HepG2 (cell line): ENCODE data around the gene TMA7B. TPM values are rescaled to one million over a fixed set of nuclear protein-coding genes. Genes with fewer than 3 reads are reported as not detected.

ENCODE experiments used
- ATAC-seq: fragments of 200-7000 bp; cut with Tn5 transposase; 3 replicates; pipeline ENCODE4 v1.9.1; 2020; ENCODE audit warnings: mild to moderate bottlenecking, moderate library complexity
- BruUV-seq: library from RNA; stranded (reverse); fragments of 400-500 nt; replicated peaks from 2 replicates; lab custom pipeline; 2021; lab: Mats Ljungman, UMichigan
- CTCF ChIA-PET: fragments of 300-600 bp; formaldehyde crosslinking; extraction: SDS; loops from one replicate; lab custom pipeline; 2021; ENCODE audit warnings: low total read pairs, inconsistent platforms, low intra/inter-chr PET ratio; lab: Yijun Ruan, JAX
- POLR2A ChIA-PET: fragments of 350-600 bp; sonication (Branson Sonifier 250); formaldehyde crosslinking; loops from one replicate; lab custom pipeline; 2020; ENCODE audit warnings: antibody characterized with exemption, inconsistent platforms; lab: Yijun Ruan, JAX
- DNase-seq: peaks from one replicate; pipeline ENCODE4 v3.0.0-alpha.2; 2015; ENCODE audit warnings: low spot score
- FAIRE-seq: peaks from 3 replicates; lab custom pipeline; 2011; peaks lifted over from hg19 to GRCh38; lab: Jason Lieb, UNC
- H2AFZ ChIP-seq: one replicate; pipeline ENCODE4 v1.6.1; 2011; ENCODE audit warnings: low read length, inconsistent platforms
- H3K27ac ChIP-seq: fragments of 300-600 bp; 3 replicates; pipeline ENCODE4 v1.8.0; 2011; ENCODE audit warnings: mixed run types, mild to moderate bottlenecking, mixed read lengths, low read length, inconsistent platforms; ENCODE audit not compliant: insufficient read depth; ENCODE audit errors: extremely low read length
- H3K27me3 ChIP-seq, 2 experiments: fragments of 200-600 bp in 1 of 2; 2 replicates in 1 of 2; 3 replicates in 1 of 2; pipeline versions ENCODE4 v1.6.0 to v1.8.0; 2011; ENCODE audit warnings: low read length in 2 of 2, mild to moderate bottlenecking in 2 of 2, moderate library complexity in 2 of 2, inconsistent platforms in 1 of 2; ENCODE audit not compliant: insufficient read depth in 2 of 2, control insufficient read depth in 1 of 2
- H3K36me3 ChIP-seq, 2 experiments: fragments of 200-600 bp in 1 of 2; replicated peaks in 1 of 2; 2 replicates in 1 of 2; 3 replicates in 1 of 2; pipeline versions ENCODE4 v1.5.1 to v1.8.0; 2011; ENCODE audit warnings: low read length in 2 of 2, inconsistent platforms in 1 of 2; ENCODE audit not compliant: insufficient read depth in 2 of 2, control insufficient read depth in 1 of 2
- H3K4me1 ChIP-seq: 2 replicates; pipeline ENCODE4 v1.5.1; 2012; ENCODE audit warnings: low read length, inconsistent platforms; ENCODE audit not compliant: insufficient read depth
- H3K4me2 ChIP-seq: 2 replicates; pipeline ENCODE4 v1.6.0; 2011; ENCODE audit warnings: low read depth, low read length, inconsistent platforms
- H3K4me3 ChIP-seq, 3 experiments: fragments of 200-600 bp in 1 of 3; sonication (generic), shearing (Covaris generic) in 1 of 3; replicated peaks in 1 of 3; 2 replicates each; pipeline ENCODE4 v1.5.1; 2011 to 2016; ENCODE audit warnings: low read length in 3 of 3, inconsistent platforms in 2 of 3, low read depth in 2 of 3, mild to moderate bottlenecking in 2 of 3, control low read depth in 1 of 3, mixed read lengths in 1 of 3; ENCODE audit not compliant: insufficient read depth in 1 of 3
- H3K79me2 ChIP-seq: one replicate; pipeline ENCODE4 v1.6.1; 2011; ENCODE audit warnings: low read length, inconsistent platforms; ENCODE audit not compliant: insufficient read depth
- H3K9ac ChIP-seq: 2 replicates; pipeline ENCODE4 v1.6.0; 2011; ENCODE audit warnings: mild to moderate bottlenecking, low read depth, low read length, inconsistent platforms; ENCODE audit not compliant: insufficient read depth
- H3K9me3 ChIP-seq: 2 replicates; pipeline ENCODE4 v1.5.1; 2012; ENCODE audit warnings: mild to moderate bottlenecking, low read length
- H4K20me1 ChIP-seq: 2 replicates; pipeline ENCODE4 v1.6.0; 2011; ENCODE audit warnings: inconsistent platforms, mild to moderate bottlenecking, low read length, moderate library complexity; ENCODE audit not compliant: insufficient read depth
- AKAP8 ChIP-seq: sonication (generic); formaldehyde crosslinking; IDR thresholded peaks from 2 replicates; pipeline ENCODE4 v1.5.1; 2020; ENCODE audit warnings: mild to moderate bottlenecking, missing genetic modification reagents
- FLYWCH1 ChIP-seq: sonication (generic); formaldehyde crosslinking; IDR thresholded peaks from 2 replicates; pipeline ENCODE4 v1.8.1; 2023; ENCODE audit warnings: mild to moderate bottlenecking, missing genetic modification reagents
- HMGXB4 ChIP-seq, 2 experiments: sonication (generic) in 1 of 2; formaldehyde crosslinking in 1 of 2; IDR thresholded peaks; 2 replicates each; pipeline versions ENCODE4 v1.4.0 to v1.6.1; 2018 to 2020; ENCODE audit warnings: missing genetic modification reagents in 2 of 2, borderline replicate concordance in 1 of 2, low read depth in 1 of 2, mild to moderate bottlenecking in 1 of 2, missing biosample characterization in 1 of 2
- HNF4G ChIP-seq, 2 experiments: sonication (generic) in 1 of 2; formaldehyde crosslinking in 1 of 2; IDR thresholded peaks; 2 replicates each; pipeline versions ENCODE4 v1.4.0 to v1.6.1; 2011 to 2020; ENCODE audit warnings: borderline replicate concordance in 2 of 2, low read depth in 2 of 2, mild to moderate bottlenecking in 2 of 2, low read length in 1 of 2, missing genetic modification reagents in 1 of 2, moderate library complexity in 1 of 2
- IRF2 ChIP-seq: IDR thresholded peaks from 2 replicates; pipeline ENCODE4 v1.6.1; 2018; ENCODE audit warnings: missing genetic modification reagents, missing compliant biosample characterization
- KDM2A ChIP-seq: sonication (generic); formaldehyde crosslinking; IDR thresholded peaks from 2 replicates; pipeline ENCODE4 v1.4.0; 2020; ENCODE audit warnings: low read depth, missing genetic modification reagents, borderline replicate concordance
- MXI1 ChIP-seq: IDR thresholded peaks from 3 replicates; pipeline ENCODE4 v1.6.1; 2012; ENCODE audit warnings: low read depth, low read length, inconsistent platforms, borderline replicate concordance
- NAIF1 ChIP-seq: sonication (generic); formaldehyde crosslinking; IDR thresholded peaks from 2 replicates; pipeline ENCODE4 v1.5.0; 2020; ENCODE audit warnings: mild to moderate bottlenecking, missing genetic modification reagents, borderline replicate concordance
- SALL1 ChIP-seq: sonication (generic); formaldehyde crosslinking; IDR thresholded peaks from 2 replicates; pipeline ENCODE4 v1.8.0; 2022; ENCODE audit warnings: mild to moderate bottlenecking, missing genetic modification reagents
- SSRP1 ChIP-seq: IDR thresholded peaks from 2 replicates; pipeline ENCODE4 v1.6.1; 2016; ENCODE audit warnings: control low read depth
- ZBTB44 ChIP-seq: sonication (generic); formaldehyde crosslinking; IDR thresholded peaks from 2 replicates; pipeline ENCODE4 v1.4.0; 2020; ENCODE audit warnings: missing genetic modification reagents
- ZNF639 ChIP-seq: conservative IDR thresholded peaks from 2 replicates; pipeline ENCODE4 v1.6.1; 2018; ENCODE audit warnings: missing genetic modification reagents
- ZNF709 ChIP-seq: sonication (generic); formaldehyde crosslinking; IDR thresholded peaks from 2 replicates; pipeline ENCODE4 v1.5.0; 2020; ENCODE audit warnings: mild to moderate bottlenecking, missing genetic modification reagents
- ZNF839 ChIP-seq: sonication (generic); formaldehyde crosslinking; IDR thresholded peaks from 2 replicates; pipeline ENCODE4 v1.4.0; 2020; ENCODE audit warnings: missing genetic modification reagents, mild to moderate bottlenecking, borderline replicate concordance
- ZNF879 ChIP-seq: sonication (generic); formaldehyde crosslinking; IDR thresholded peaks from 2 replicates; pipeline ENCODE4 v1.8.1; 2023; ENCODE audit warnings: missing genetic modification reagents
- ZNF883 ChIP-seq: sonication (generic); formaldehyde crosslinking; IDR thresholded peaks from 2 replicates; pipeline ENCODE4 v1.5.1; 2020; ENCODE audit warnings: mild to moderate bottlenecking, missing genetic modification reagents; ENCODE audit errors: not compliant biosample characterization
- WGBS: methylation state at CpG from one replicate; pipeline ENCODE4 v1.1.6; 2017; ENCODE audit warnings: low lambda C conversion rate; 5-methylcytosine and 5-hydroxymethylcytosine counted together
- in situ Hi-C: cut with HindIII; loops from 2 replicates; pipeline ENCODE4 v1.10.0; 2017; ENCODE audit warnings: low pct_unique_long_range_greater_than_20kb; ENCODE audit not compliant: extremely low pct_ligation_motif_present
- intact Hi-C: fragments of 100-400 bp; cut with micrococcal nuclease; formaldehyde crosslinking; loops from one replicate; pipeline ENCODE4 v1.10.0; 2022; ENCODE audit not compliant: unreplicated experiment
- polyA plus RNA-seq, 8 experiments: library from polyadenylated mRNA; depleted of rRNA in 3 of 8; stranded (reverse) in 7 of 8; unstranded in 1 of 8; fragments of >200 nt; fragmentation: Illumina TruSeq in 4 of 8; extraction: Trizol in 4 of 8; gene quantifications; 2 replicates each; pipeline versions ENCODE4 v1.2.1 to v1.2.3, GENCODE V29; 2011 to 2016; ENCODE audit warnings: low read depth in 4 of 8, missing spikeins in 1 of 8, mixed read lengths in 1 of 8; ENCODE audit not compliant: insufficient read depth in 1 of 8
- total RNA-seq, 5 experiments: library from RNA; depleted of rRNA; stranded (reverse); fragments of >200 nt; fragmentation: Illumina TruSeq; extraction: Trizol; gene quantifications; 2 replicates each; pipeline ENCODE4 v1.2.3, GENCODE V29; 2016; ENCODE audit warnings: low read depth in 1 of 5
- TF ChIP-seq, protein P1 (sequence below): IDR thresholded peaks from 2 replicates; pipeline ENCODE4 v1.6.1; 2012; ENCODE audit warnings: inconsistent platforms

TMA7B gene
- total and polyA plus RNA-seq, 2 of the 13 experiments (the other 11 are each of a cell fraction or from before 2014, with no cell fraction given): not detected

DNA sequence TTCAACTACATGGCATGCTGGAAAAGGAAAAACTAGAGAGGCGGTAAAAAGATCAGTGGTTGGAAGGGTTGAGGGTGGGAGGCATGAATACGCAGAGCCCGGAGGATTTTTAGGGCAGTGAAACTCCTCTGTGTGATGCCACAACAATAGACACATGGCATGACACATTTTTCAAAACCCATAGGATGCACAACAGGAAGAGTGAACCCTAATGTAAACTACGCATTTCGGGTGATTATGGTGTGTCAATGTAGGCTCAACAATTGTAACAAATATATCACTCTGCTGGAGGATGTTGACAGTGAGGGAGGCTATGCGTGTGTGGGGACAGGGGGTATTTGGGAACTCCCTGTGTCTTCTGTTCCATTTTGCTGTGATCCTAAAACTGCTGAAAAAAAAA, 18.9 kb downstream of the TMA7B start:
- H2AFZ ChIP-seq: no peak overlapping the region
- TF ChIP-seq HNF4G (IDR thresholded peaks at IDR 0.05; ENCODE audit: borderline replicate concordance, low read depth, low read length) (no peak), HNF4G (CRISPR knock-in tag; IDR thresholded peaks at IDR 0.05; ENCODE audit: borderline replicate concordance, low read depth) (no peak), ZNF839 (CRISPR knock-in tag) (no peak), ZNF879 (CRISPR knock-in tag) (no peak), ZBTB44 (CRISPR knock-in tag) (no peak), ZNF639 (no peak), ZNF709 (CRISPR knock-in tag) (no peak), SALL1 (CRISPR knock-in tag) (no peak), IRF2 (CRISPR knock-in tag) (no peak), ZNF883 (CRISPR knock-in tag) (no peak), NAIF1 (no peak), AKAP8 (CRISPR knock-in tag) (no peak), SSRP1 (CRISPR knock-in tag) (no peak), MXI1 (no peak), KDM2A (CRISPR knock-in tag) (no peak), FLYWCH1 (CRISPR knock-in tag) (no peak), HMGXB4 (CRISPR knock-in tag; IDR thresholded peaks at IDR 0.05; ENCODE audit: borderline replicate concordance in 1 of 2, low read depth in 1 of 2) (no peak)
- TF ChIP-seq, protein P1, sequence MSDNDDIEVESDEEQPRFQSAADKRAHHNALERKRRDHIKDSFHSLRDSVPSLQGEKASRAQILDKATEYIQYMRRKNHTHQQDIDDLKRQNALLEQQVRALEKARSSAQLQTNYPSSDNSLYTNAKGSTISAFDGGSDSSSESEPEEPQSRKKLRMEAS: no peak
- TF ChIP-seq, all 625 proteins: peak for 0
- WGBS: 76% methylated on average over 6 of the region's 6 CpGs
- Histone ChIP-seq H3K27me3 (peaks cover 2 to 5% of the 10 kb centered on the region in 2 experiments; a peak in 3 of 5 replicates), H3K79me2 (no peaks in the 10 kb centered on the region), H4K20me1 (no peaks in the 10 kb centered on the region), H3K4me1 (no peaks in the 10 kb centered on the region), H3K36me3 (no peaks in the 10 kb centered on the region), H3K4me3 (no peak overlapping the region), H3K4me2 (no peak overlapping the region), H3K9me3 (no peaks in the 10 kb centered on the region), H3K9ac (no peak overlapping the region), H3K27ac (no peak overlapping the region)
- ChIA-PET POLR2A (no interaction called here), CTCF (no interaction called here)
- intact Hi-C loops (no loop called here), in situ Hi-C loops (no loop called here)
- no peak for ATAC-seq
- BruUV-seq: no TSS peak
- no peak for DNase-seq
- FAIRE-seq: no peak
